ENCODE data around the gene CDIPT. TPM values are rescaled to one million over a fixed set of nuclear protein-coding genes. Genes with fewer than 3 reads are reported as not detected.

The CDIPT gene
- total and polyA plus RNA-seq, 2 of the 13 experiments (the other 11 are each of a cell fraction or from before 2014, with no cell fraction given): 54.9 to 97.5 TPM

DNA sequence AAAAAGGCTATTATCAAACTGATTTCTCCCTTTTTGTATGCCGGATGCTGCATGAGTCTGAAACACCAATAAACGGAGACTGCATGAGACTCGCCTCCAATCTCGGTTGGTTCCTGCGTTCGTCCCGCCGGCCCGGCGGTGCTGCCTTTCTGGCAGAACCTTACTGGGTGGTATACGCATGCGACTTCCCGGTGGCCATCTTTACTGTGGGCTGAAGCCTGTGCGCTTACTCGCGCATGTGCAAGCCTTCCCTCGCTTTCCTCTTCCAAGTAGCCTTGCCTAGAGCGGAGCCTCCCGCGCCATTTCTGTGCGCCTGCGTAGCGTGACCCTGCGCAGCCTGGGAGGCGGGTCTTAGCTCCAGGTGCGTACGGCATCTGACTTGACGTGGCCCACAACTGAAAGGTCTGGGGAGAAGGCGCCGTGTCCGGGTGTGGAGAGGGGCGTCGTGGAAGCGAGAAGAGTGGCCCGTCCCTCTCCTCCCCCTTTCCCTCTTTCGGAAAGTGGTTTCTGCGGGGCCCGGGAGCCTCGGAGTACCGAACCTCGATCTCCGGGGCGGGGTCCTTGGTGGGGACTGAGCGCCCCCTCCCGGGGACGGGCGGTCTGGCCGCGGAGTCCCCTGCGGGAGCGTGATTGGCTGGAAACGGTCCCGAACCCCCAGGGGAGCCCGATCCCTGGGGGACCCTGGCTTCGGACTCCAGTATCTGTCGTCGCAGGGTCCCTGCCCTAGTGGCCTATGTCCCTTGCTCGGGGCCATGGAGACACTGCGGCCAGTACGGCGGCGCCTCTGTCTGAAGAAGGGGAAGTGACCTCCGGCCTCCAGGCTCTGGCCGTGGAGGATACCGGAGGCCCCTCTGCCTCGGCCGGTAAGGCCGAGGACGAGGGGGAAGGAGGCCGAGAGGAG is 47.0 kb downstream of the CDIPT start, which contains the start of gene PAGR1 (continued):
- TF ChIP-seq SKIL (CRISPR knock-in tag; IDR thresholded peaks at IDR 0.05; ENCODE audit: borderline replicate concordance): no peak; the same call in 1 of the 2 replicates
- peak; percentile 32 for TF ChIP-seq HBP1 (CRISPR knock-in tag; IDR thresholded peaks at IDR 0.05; ENCODE audit: low read depth)
- TF ChIP-seq SP4 (CRISPR knock-in tag; IDR thresholded peaks at IDR 0.05): peak; percentile 94
- TF ChIP-seq ZBTB1 (CRISPR knock-in tag; IDR thresholded peaks at IDR 0.05; ENCODE audit: borderline replicate concordance): no peak
- TF ChIP-seq SALL1 (CRISPR knock-in tag; IDR thresholded peaks at IDR 0.05): peak; percentile 93
- TF ChIP-seq, protein P1, sequence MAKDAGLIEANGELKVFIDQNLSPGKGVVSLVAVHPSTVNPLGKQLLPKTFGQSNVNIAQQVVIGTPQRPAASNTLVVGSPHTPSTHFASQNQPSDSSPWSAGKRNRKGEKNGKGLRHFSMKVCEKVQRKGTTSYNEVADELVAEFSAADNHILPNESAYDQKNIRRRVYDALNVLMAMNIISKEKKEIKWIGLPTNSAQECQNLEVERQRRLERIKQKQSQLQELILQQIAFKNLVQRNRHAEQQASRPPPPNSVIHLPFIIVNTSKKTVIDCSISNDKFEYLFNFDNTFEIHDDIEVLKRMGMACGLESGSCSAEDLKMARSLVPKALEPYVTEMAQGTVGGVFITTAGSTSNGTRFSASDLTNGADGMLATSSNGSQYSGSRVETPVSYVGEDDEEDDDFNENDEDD (CRISPR knock-in tag; IDR thresholded peaks at IDR 0.05; ENCODE audit: borderline replicate concordance): peak; percentile 97
- peak; percentile 34 for TF ChIP-seq SKI (IDR thresholded peaks at IDR 0.05; ENCODE audit: partially characterized antibody)
- peak in 1 of 2 experiments; percentile 85; a peak in 2 of 4 replicates for TF ChIP-seq POLR2A (IDR thresholded peaks at IDR 0.05; ENCODE audit: insufficient read depth in 1 of 2, low read depth in 2 of 2, low read length in 2 of 2)
- TF ChIP-seq CENPX (CRISPR knock-in tag; IDR thresholded peaks at IDR 0.05): no peak
- TF ChIP-seq, protein P2, sequence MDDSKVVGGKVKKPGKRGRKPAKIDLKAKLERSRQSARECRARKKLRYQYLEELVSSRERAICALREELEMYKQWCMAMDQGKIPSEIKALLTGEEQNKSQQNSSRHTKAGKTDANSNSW (CRISPR knock-in tag; IDR thresholded peaks at IDR 0.05; ENCODE audit: borderline replicate concordance): peak; percentile 84; the same call in 1 of the 2 replicates
- no peak; the same call in 1 of the 2 replicates for TF ChIP-seq NFAT5 (CRISPR knock-in tag; IDR thresholded peaks at IDR 0.05)
- peak; percentile 99 for TF ChIP-seq HOXA3 (CRISPR knock-in tag; IDR thresholded peaks at IDR 0.05)
- peak; percentile 34 for TF ChIP-seq SOX5 (CRISPR knock-in tag; IDR thresholded peaks at IDR 0.05; ENCODE audit: borderline replicate concordance)
- TF ChIP-seq NFIB (CRISPR knock-in tag; IDR thresholded peaks at IDR 0.05; ENCODE audit: borderline replicate concordance): no peak
- TF ChIP-seq ZNF331 (CRISPR knock-in tag; IDR thresholded peaks at IDR 0.05): peak; percentile 73
- TF ChIP-seq PRPF4 (IDR thresholded peaks at IDR 0.05; ENCODE audit: low read depth, low read length, poor library complexity, severe bottlenecking): no peak
- TF ChIP-seq ZNF841 (CRISPR knock-in tag; IDR thresholded peaks at IDR 0.05; ENCODE audit: borderline replicate concordance): no peak
- no peak; the same call in none of the 2 replicates for TF ChIP-seq ZNF317 (CRISPR knock-in tag; IDR thresholded peaks at IDR 0.05)
- peak; percentile 85; the same call in 1 of the 2 replicates for TF ChIP-seq KDM3A (CRISPR knock-in tag; IDR thresholded peaks at IDR 0.05; ENCODE audit: low read depth)
